DND-41 (cell line): Measurements from ENCODE around the gene CEP112.
"Not testable (repeated sequence)": the region's sequence is repeated elsewhere in the genome, so short reads cannot be mapped to it uniquely, and the experiment has no call there.

Experiments used
- CTCF ChIP-seq: IDR thresholded peaks from 2 replicates; pipeline ENCODE4 v1.5.1; 2012; ENCODE audit warnings: borderline replicate concordance, low read length, moderate library complexity, mild to moderate bottlenecking; ENCODE audit not compliant: poor library complexity, severe bottlenecking; ENCODE audit errors: extremely low read depth
- EZH2 ChIP-seq: IDR thresholded peaks from 3 replicates; pipeline ENCODE4 v1.6.1; 2012; ENCODE audit warnings: borderline replicate concordance, low read depth, mild to moderate bottlenecking, moderate library complexity, low read length, inconsistent platforms; ENCODE audit not compliant: severe bottlenecking

- TF ChIP-seq CTCF, EZH2: not testable (repeated sequence)
Measured at GRCh38 chr17:66155055-66155454, 36.9 kb downstream of the CEP112 start.
